GM12801 (cell line): Measurements from ENCODE around the gene TSPEAR.

Experiments
- CTCF ChIP-seq: IDR thresholded peaks from one replicate; pipeline ENCODE4 v1.5.1; 2011; ENCODE audit warnings: control low read depth; ENCODE audit not compliant: insufficient read length; ENCODE audit errors: extremely low read depth

TSPEAR gene

DNA sequence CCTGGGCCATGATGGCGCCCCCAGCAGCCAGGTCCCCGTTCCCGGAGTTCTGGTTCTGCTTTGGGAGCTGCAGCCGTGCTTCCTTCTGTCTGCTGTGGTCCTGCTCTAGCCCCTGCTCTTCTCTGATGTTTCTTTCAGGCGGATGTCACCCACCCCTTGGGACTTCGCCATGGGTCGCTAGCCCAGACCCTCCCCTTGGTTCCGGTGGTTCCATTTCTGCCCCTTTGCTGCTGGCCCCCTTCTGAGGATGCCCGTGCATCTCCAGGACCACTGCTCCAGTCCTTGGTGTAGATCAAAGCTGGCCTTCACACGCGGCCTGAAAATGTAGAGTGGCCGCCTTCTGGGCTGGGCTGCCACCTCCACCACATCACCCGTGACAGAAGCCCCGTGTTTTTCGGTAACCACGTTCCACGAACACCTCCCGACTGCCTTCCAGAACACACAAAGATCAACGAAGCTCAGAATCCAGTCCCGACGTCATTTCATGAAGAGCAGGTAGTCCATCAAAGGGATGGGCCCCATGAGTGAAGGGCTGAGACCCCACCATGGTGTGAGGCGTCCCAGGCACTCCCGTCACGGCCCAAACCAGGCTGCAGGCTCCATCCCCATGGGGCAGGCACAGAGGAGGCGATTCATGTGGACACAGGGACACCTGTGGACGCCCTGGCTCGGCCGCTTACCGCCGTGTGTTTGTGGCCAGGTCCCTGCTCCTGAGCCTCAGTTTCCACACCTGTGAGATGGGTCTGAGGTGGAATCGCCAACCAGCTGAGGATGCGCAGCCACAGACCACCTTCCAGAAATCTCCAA, 195.8 kb downstream of the TSPEAR start:
- no peak for TF ChIP-seq CTCF

- TF ChIP-seq CTCF, result no peak
These were observed 196.5 kb downstream of the TSPEAR start for GRCh38 chr21:44514746-44515358.

GRCh38 chr21:44514218-44514520, 197.2 kb downstream of the TSPEAR start:
- no peak for TF ChIP-seq CTCF

- TF ChIP-seq CTCF, result no peak
These were observed 197.8 kb downstream of the TSPEAR start for GRCh38 chr21:44513389-44514217.

GRCh38 chr21:44512496-44513388, 198.6 kb downstream of the TSPEAR start:
- no peak for TF ChIP-seq CTCF

GRCh38 chr21:44511938-44512275, 199.5 kb downstream of the TSPEAR start:
- TF ChIP-seq CTCF, result no peak
